ENCODE measurements around the gene PTK6.

DNA sequence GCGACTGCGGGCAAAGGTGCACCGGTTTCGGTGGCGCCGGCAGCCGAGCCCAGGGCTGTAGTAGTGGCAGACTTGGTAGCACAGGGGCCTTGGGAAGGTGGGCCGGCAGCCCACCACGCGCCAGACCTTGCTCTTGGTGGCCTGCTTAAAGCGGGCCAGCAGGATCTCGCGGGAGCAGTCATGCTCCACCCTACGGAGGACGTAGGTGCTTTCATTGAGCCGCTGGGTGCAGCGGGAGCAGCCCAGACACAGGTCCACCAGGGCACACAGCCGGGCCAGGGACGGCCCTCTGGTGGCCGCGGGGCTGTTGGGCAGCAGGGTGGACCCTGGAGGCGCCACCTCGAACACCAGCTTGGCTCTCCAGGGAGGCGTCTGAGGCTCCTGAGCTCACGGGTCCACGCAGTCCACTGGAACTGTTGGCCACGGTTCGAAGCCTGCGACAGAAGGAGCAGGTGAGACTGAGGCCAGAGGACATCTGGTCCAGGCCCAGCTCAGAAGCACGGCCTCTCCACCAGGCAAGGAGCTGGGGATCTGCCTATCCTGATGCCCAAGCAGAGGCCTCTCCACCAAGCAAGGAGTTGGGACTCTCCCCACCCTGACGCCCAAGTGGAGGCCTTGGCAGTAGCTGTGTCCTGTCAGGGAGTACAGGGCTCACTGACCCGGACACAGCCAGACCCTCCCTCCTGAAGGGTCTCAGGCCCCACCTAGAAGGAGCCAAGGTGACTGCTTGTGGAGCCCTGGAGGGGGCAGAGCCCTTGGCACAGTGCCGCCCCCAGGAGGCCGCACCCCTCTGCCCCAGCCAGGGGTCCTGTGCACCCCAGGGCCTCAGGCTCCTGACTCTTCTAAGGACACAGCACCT lies 35.8 kb upstream of the PTK6 start:
- TF ChIP-seq TOX (CRISPR knock-in tag; IDR thresholded peaks at IDR 0.05; ENCODE audit: borderline replicate concordance) (no peak), CSDC2 (CRISPR knock-in tag; IDR thresholded peaks at IDR 0.05) (no peak), ZC3H10 (CRISPR knock-in tag; IDR thresholded peaks at IDR 0.05) (no peak), TCF4 (CRISPR knock-in tag; IDR thresholded peaks at IDR 0.05; ENCODE audit: borderline replicate concordance) (no peak), BACH2 (CRISPR knock-in tag; IDR thresholded peaks at IDR 0.05; ENCODE audit: borderline replicate concordance) (no peak), ISL1 (CRISPR knock-in tag; IDR thresholded peaks at IDR 0.05) (no peak), ESRRG (CRISPR knock-in tag; IDR thresholded peaks at IDR 0.05) (no peak), ARNTL (CRISPR knock-in tag; IDR thresholded peaks at IDR 0.05; ENCODE audit: borderline replicate concordance, low read depth) (no peak), ZNF70 (CRISPR knock-in tag; IDR thresholded peaks at IDR 0.05) (no peak)
- TF ChIP-seq, protein P1, sequence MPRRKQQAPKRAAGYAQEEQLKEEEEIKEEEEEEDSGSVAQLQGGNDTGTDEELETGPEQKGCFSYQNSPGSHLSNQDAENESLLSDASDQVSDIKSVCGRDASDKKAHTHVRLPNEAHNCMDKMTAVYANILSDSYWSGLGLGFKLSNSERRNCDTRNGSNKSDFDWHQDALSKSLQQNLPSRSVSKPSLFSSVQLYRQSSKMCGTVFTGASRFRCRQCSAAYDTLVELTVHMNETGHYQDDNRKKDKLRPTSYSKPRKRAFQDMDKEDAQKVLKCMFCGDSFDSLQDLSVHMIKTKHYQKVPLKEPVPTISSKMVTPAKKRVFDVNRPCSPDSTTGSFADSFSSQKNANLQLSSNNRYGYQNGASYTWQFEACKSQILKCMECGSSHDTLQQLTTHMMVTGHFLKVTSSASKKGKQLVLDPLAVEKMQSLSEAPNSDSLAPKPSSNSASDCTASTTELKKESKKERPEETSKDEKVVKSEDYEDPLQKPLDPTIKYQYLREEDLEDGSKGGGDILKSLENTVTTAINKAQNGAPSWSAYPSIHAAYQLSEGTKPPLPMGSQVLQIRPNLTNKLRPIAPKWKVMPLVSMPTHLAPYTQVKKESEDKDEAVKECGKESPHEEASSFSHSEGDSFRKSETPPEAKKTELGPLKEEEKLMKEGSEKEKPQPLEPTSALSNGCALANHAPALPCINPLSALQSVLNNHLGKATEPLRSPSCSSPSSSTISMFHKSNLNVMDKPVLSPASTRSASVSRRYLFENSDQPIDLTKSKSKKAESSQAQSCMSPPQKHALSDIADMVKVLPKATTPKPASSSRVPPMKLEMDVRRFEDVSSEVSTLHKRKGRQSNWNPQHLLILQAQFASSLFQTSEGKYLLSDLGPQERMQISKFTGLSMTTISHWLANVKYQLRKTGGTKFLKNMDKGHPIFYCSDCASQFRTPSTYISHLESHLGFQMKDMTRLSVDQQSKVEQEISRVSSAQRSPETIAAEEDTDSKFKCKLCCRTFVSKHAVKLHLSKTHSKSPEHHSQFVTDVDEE (CRISPR knock-in tag; IDR thresholded peaks at IDR 0.05), result no peak
- TF ChIP-seq, protein P2, sequence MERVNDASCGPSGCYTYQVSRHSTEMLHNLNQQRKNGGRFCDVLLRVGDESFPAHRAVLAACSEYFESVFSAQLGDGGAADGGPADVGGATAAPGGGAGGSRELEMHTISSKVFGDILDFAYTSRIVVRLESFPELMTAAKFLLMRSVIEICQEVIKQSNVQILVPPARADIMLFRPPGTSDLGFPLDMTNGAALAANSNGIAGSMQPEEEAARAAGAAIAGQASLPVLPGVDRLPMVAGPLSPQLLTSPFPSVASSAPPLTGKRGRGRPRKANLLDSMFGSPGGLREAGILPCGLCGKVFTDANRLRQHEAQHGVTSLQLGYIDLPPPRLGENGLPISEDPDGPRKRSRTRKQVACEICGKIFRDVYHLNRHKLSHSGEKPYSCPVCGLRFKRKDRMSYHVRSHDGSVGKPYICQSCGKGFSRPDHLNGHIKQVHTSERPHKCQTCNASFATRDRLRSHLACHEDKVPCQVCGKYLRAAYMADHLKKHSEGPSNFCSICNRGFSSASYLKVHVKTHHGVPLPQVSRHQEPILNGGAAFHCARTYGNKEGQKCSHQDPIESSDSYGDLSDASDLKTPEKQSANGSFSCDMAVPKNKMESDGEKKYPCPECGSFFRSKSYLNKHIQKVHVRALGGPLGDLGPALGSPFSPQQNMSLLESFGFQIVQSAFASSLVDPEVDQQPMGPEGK (CRISPR knock-in tag; IDR thresholded peaks at IDR 0.05; ENCODE audit: borderline replicate concordance), result no peak
- TF ChIP-seq, protein P3, sequence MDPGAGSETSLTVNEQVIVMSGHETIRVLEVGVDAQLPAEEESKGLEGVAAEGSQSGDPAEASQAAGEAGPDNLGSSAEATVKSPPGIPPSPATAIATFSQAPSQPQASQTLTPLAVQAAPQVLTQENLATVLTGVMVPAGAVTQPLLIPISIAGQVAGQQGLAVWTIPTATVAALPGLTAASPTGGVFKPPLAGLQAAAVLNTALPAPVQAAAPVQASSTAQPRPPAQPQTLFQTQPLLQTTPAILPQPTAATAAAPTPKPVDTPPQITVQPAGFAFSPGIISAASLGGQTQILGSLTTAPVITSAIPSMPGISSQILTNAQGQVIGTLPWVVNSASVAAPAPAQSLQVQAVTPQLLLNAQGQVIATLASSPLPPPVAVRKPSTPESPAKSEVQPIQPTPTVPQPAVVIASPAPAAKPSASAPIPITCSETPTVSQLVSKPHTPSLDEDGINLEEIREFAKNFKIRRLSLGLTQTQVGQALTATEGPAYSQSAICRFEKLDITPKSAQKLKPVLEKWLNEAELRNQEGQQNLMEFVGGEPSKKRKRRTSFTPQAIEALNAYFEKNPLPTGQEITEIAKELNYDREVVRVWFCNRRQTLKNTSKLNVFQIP (CRISPR knock-in tag; IDR thresholded peaks at IDR 0.05; ENCODE audit: borderline replicate concordance, low read depth), result no peak
